Mesodermal cell (in vitro differentiated cells): ENCODE data around the gene B3GNT2.

Source experiments
- H3K27ac ChIP-seq: 2 replicates; pipeline ENCODE4 v1.7.0; 2013; ENCODE audit warnings: mild to moderate bottlenecking, low read depth, low read length, moderate library complexity; ENCODE audit not compliant: severe bottlenecking
- H3K36me3 ChIP-seq: 2 replicates; pipeline ENCODE4 v1.7.1; 2013; ENCODE audit warnings: mild to moderate bottlenecking, low read length, moderate library complexity; ENCODE audit not compliant: control insufficient read depth, insufficient read depth
- H3K4me1 ChIP-seq: one replicate; pipeline ENCODE4 v1.7.1; 2013; ENCODE audit warnings: mild to moderate bottlenecking, low read length; ENCODE audit not compliant: insufficient read depth, control insufficient read depth, poor library complexity, severe bottlenecking
- H3K4me3 ChIP-seq: 2 replicates; pipeline ENCODE4 v1.7.0; 2013; ENCODE audit warnings: low read length, control low read depth, mild to moderate bottlenecking; ENCODE audit not compliant: insufficient read depth, poor library complexity, severe bottlenecking; ENCODE audit errors: extremely low read depth
- H3K9me3 ChIP-seq: 2 replicates; pipeline ENCODE4 v1.7.1; 2013; ENCODE audit warnings: mild to moderate bottlenecking, low read length, moderate library complexity; ENCODE audit not compliant: control insufficient read depth
- WGBS, 2 experiments: methylation state at CpG; one replicate each; pipeline ENCODE4 v1.1.5; 2013; ENCODE audit warnings: missing lambda C conversion rate in 2 of 2; ENCODE audit not compliant: insufficient coverage in 2 of 2; 5-methylcytosine and 5-hydroxymethylcytosine counted together

Gene B3GNT2

GRCh38 chr2:62205554-62205953 lies 9.6 kb downstream of the B3GNT2 start:
- no peaks in the 10 kb centered on the region for H3K9me3 ChIP-seq
- WGBS, 2 experiments = 77 to 95% methylated on average over 4 to 5 of the region's 6 CpGs
- no peak overlapping the region for H3K27ac ChIP-seq
- H3K4me1 ChIP-seq = no peaks in the 10 kb centered on the region
- H3K4me3 ChIP-seq = no peak overlapping the region
- H3K36me3 ChIP-seq = no peaks in the 10 kb centered on the region

GRCh38 chr2:62206024-62206423 lies 10.1 kb downstream of the B3GNT2 start:
- no peaks in the 10 kb centered on the region for H3K36me3 ChIP-seq
- no peaks in the 10 kb centered on the region for H3K4me1 ChIP-seq
- no peaks in the 10 kb centered on the region for H3K9me3 ChIP-seq
- no peak overlapping the region for H3K27ac ChIP-seq
- WGBS, 2 experiments = 86 to 90% methylated on average over 4 of the region's 5 CpGs
- no peak overlapping the region for H3K4me3 ChIP-seq

GRCh38 chr2:62207491-62207890 lies 11.6 kb downstream of the B3GNT2 start:
- H3K36me3 ChIP-seq = peaks cover 4% of the 10 kb centered on the region
- WGBS, 2 experiments = 94 to 95% methylated on average over 8 to 10 of the region's 10 CpGs
- no peak overlapping the region for H3K4me3 ChIP-seq

GRCh38 chr2:62208074-62208757 lies 12.3 kb downstream of the B3GNT2 start:
- 92 to 100% methylated on average over 2 of the region's 4 CpGs for WGBS, 2 experiments
- Histone ChIP-seq H3K36me3 (peaks cover 4% of the 10 kb centered on the region), H3K27ac (no peak overlapping the region), H3K4me1 (no peaks in the 10 kb centered on the region), H3K4me3 (no peak overlapping the region), H3K9me3 (peaks cover 11% of the 10 kb centered on the region)

More at GRCh38 chr2:62207491-62207890, 11.6 kb downstream of the B3GNT2 start:
- H3K4me1 ChIP-seq = no peaks in the 10 kb centered on the region
- peaks cover 10% of the 10 kb centered on the region for H3K9me3 ChIP-seq
- no peak overlapping the region for H3K27ac ChIP-seq

- H3K4me1 ChIP-seq = no peaks in the 10 kb centered on the region
- peaks cover 4% of the 10 kb centered on the region for H3K36me3 ChIP-seq
- 93 to 95% methylated on average over 5 of the region's 5 CpGs for WGBS, 2 experiments
- no peak overlapping the region for H3K27ac ChIP-seq
- no peak overlapping the region for H3K4me3 ChIP-seq
- H3K9me3 ChIP-seq = peaks cover 11% of the 10 kb centered on the region
Measured at GRCh38 chr2:62208758-62209114, 12.8 kb downstream of the B3GNT2 start.

GRCh38 chr2:62209427-62209991 lies 13.6 kb downstream of the B3GNT2 start:
- Histone ChIP-seq H3K4me1 (no peaks in the 10 kb centered on the region), H3K9me3 (peaks cover 11% of the 10 kb centered on the region), H3K36me3 (peaks cover 4% of the 10 kb centered on the region), H3K4me3 (no peak overlapping the region), H3K27ac (no peak overlapping the region)
- WGBS, 2 experiments = 84 to 100% methylated on average over 3 to 6 of the region's 8 CpGs

- peaks cover 31% of the 10 kb centered on the region for H3K9me3 ChIP-seq
- H3K4me1 ChIP-seq = peaks cover 24% of the 10 kb centered on the region
- peak overlapping the region; percentile 59 for H3K27ac ChIP-seq
- 79 to 85% methylated on average over 9 of the region's 11 CpGs for WGBS, 2 experiments
- peaks cover 16% of the 10 kb centered on the region for H3K36me3 ChIP-seq
- H3K4me3 ChIP-seq = no peak overlapping the region
Measured at GRCh38 chr2:62215306-62216064, 19.6 kb downstream of the B3GNT2 start.

- Histone ChIP-seq H3K4me3 (no peak overlapping the region), H3K9me3 (peaks cover 31% of the 10 kb centered on the region), H3K27ac (peak overlapping the region; percentile 59), H3K36me3 (peaks cover 16% of the 10 kb centered on the region), H3K4me1 (peaks cover 24% of the 10 kb centered on the region)
- WGBS, 2 experiments = 94 to 100% methylated on average over 1 to 2 of the region's 2 CpGs
Measured at GRCh38 chr2:62216113-62216512, 20.2 kb downstream of the B3GNT2 start.

- Histone ChIP-seq H3K36me3 (peaks cover 20% of the 10 kb centered on the region), H3K27ac (peak overlapping the region; percentile 10), H3K4me3 (no peak overlapping the region), H3K4me1 (peaks cover 24% of the 10 kb centered on the region), H3K9me3 (peaks cover 29% of the 10 kb centered on the region)
- WGBS, 2 experiments = 87 to 92% methylated on average over 6 to 7 of the region's 8 CpGs
Measured at GRCh38 chr2:62216616-62217015, 20.7 kb downstream of the B3GNT2 start.

GRCh38 chr2:62217421-62217820 lies 21.5 kb downstream of the B3GNT2 start:
- Histone ChIP-seq H3K4me3 (no peak overlapping the region), H3K27ac (no peak overlapping the region), H3K4me1 (peaks cover 24% of the 10 kb centered on the region), H3K36me3 (peaks cover 24% of the 10 kb centered on the region), H3K9me3 (peaks cover 21% of the 10 kb centered on the region)
- WGBS, 2 experiments = 93 to 100% methylated on average over 3 to 7 of the region's 10 CpGs
